ENCODE measurements around the gene EOGT.

Gene EOGT

GRCh38 chr3:69004138-69004537, 9.3 kb downstream of the EOGT start:
- no peak overlapping the region for H3K4me3 ChIP-seq (ENCODE audit: low read length in 2 of 2)
- no peak overlapping the region for H3K4ac ChIP-seq (ENCODE audit: low read length)
- no peak overlapping the region for H3K27ac ChIP-seq (replicated peaks; ENCODE audit: low read length)
- no peak for DNase-seq (ENCODE audit: low spot score)
- H2BK120ac ChIP-seq (ENCODE audit: low read depth, low read length) = no peak overlapping the region
- H3K79me1 ChIP-seq (ENCODE audit: low read depth, low read length) = no peaks in the 10 kb centered on the region
- H3K36me3 ChIP-seq (replicated peaks in 1 of 2; ENCODE audit: control insufficient read depth in 2 of 2, insufficient read depth in 2 of 2, low read length in 2 of 2) = no peaks in the 10 kb centered on the region
- H2AFZ ChIP-seq (ENCODE audit: low read length) = no peak overlapping the region
- no peaks in the 10 kb centered on the region for H3K9me3 ChIP-seq (replicated peaks in 1 of 2; ENCODE audit: control insufficient read depth in 2 of 2, insufficient read depth in 1 of 2, low read depth in 1 of 2, low read length in 2 of 2)
- H2BK15ac ChIP-seq (ENCODE audit: low read length) = no peak overlapping the region
- no peak overlapping the region for H3K14ac ChIP-seq (ENCODE audit: low read length)
- no peak overlapping the region for H2BK5ac ChIP-seq (ENCODE audit: low read length)
- no peaks in the 10 kb centered on the region for H3K27me3 ChIP-seq (ENCODE audit: control insufficient read depth in 3 of 3, insufficient read depth in 3 of 3, low read depth in 1 of 3, low read length in 3 of 3)
- H4K91ac ChIP-seq (ENCODE audit: low read depth, low read length, poor library complexity) = no peak overlapping the region
- H2AK5ac ChIP-seq (ENCODE audit: low read depth, low read length) = no peak overlapping the region
- no peak overlapping the region for H3K9ac ChIP-seq (ENCODE audit: low read depth, low read length, poor library complexity)
- no peak overlapping the region for H3K4me2 ChIP-seq (ENCODE audit: insufficient read depth, low read length, poor library complexity, severe bottlenecking)
- peaks cover 4% of the 10 kb centered on the region in 2 donors for H3K4me1 ChIP-seq (ENCODE audit: control insufficient read depth in 2 of 2, insufficient read depth in 1 of 2, low read depth in 1 of 2, low read length in 2 of 2)
- no peak overlapping the region for H4K8ac ChIP-seq (ENCODE audit: low read depth, low read length)
- H3K18ac ChIP-seq (ENCODE audit: low read length) = no peak overlapping the region
- H3K23ac ChIP-seq (ENCODE audit: low read depth, low read length, poor library complexity) = no peak overlapping the region
- no CpG with 5 or more reads among the region's 9 CpGs for WGBS, 2 donors (ENCODE audit: extremely low coverage in 2 of 2, insufficient read length in 2 of 2, insufficient replicate concordance in 1 of 2)
- no peak overlapping the region for H2BK12ac ChIP-seq (ENCODE audit: low read length)

DNA sequence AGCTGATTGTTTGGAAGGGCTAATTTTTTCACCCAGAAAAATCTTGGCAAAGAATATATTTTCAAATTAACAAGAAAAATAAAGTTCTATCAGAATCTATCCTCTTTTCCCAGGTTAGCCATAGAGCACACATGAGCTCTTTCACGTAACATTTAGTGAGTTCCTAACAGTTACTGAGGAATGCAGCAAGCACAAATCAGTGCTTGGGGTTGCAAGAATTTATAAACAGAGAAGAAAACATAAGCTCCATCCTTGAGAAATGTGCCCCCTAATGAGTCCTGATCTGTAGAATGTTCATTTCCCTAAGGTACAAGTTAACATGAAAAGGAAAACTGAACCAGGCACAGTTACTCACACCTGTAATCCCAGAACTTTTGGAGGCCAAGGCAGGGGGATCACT, 13.9 kb downstream of the EOGT start:
- H3K9me3 ChIP-seq (replicated peaks in 1 of 2; ENCODE audit: control insufficient read depth in 2 of 2, insufficient read depth in 1 of 2, low read depth in 1 of 2, low read length in 2 of 2) = no peaks in the 10 kb centered on the region
- no peak overlapping the region for H2AFZ ChIP-seq (ENCODE audit: low read length)
- no peak overlapping the region for H4K8ac ChIP-seq (ENCODE audit: low read depth, low read length)
- H3K18ac ChIP-seq (ENCODE audit: low read length) = no peak overlapping the region
- WGBS, 2 donors (ENCODE audit: extremely low coverage in 2 of 2, insufficient read length in 2 of 2, insufficient replicate concordance in 1 of 2) = no CpG with 5 or more reads among the region's 1 CpG
- H2BK5ac ChIP-seq (ENCODE audit: low read length) = no peak overlapping the region
- H3K27ac ChIP-seq (replicated peaks; ENCODE audit: low read length) = no peak overlapping the region
- no peak overlapping the region for H3K23ac ChIP-seq (ENCODE audit: low read depth, low read length, poor library complexity)
- H3K4me3 ChIP-seq (ENCODE audit: low read length in 2 of 2) = no peak overlapping the region
- H3K36me3 ChIP-seq (replicated peaks in 1 of 2; ENCODE audit: control insufficient read depth in 2 of 2, insufficient read depth in 2 of 2, low read length in 2 of 2) = no peaks in the 10 kb centered on the region
- H2BK120ac ChIP-seq (ENCODE audit: low read depth, low read length) = no peak overlapping the region
- H4K91ac ChIP-seq (ENCODE audit: low read depth, low read length, poor library complexity) = no peak overlapping the region
- no peak overlapping the region for H2BK15ac ChIP-seq (ENCODE audit: low read length)
- H3K79me1 ChIP-seq (ENCODE audit: low read depth, low read length) = no peaks in the 10 kb centered on the region
- no peak overlapping the region for H3K4ac ChIP-seq (ENCODE audit: low read length)
- H3K4me1 ChIP-seq (ENCODE audit: control insufficient read depth in 2 of 2, insufficient read depth in 1 of 2, low read depth in 1 of 2, low read length in 2 of 2) = no peaks in the 10 kb centered on the region
- no peak overlapping the region for H2BK12ac ChIP-seq (ENCODE audit: low read length)
- H3K14ac ChIP-seq (ENCODE audit: low read length) = no peak overlapping the region
- no peaks in the 10 kb centered on the region for H3K27me3 ChIP-seq (ENCODE audit: control insufficient read depth in 3 of 3, insufficient read depth in 3 of 3, low read depth in 1 of 3, low read length in 3 of 3)
- no peak overlapping the region for H3K9ac ChIP-seq (ENCODE audit: low read depth, low read length, poor library complexity)
- DNase-seq (ENCODE audit: low spot score) = no peak
- no peak overlapping the region for H2AK5ac ChIP-seq (ENCODE audit: low read depth, low read length)
- H3K4me2 ChIP-seq (ENCODE audit: insufficient read depth, low read length, poor library complexity, severe bottlenecking) = no peak overlapping the region

DNA sequence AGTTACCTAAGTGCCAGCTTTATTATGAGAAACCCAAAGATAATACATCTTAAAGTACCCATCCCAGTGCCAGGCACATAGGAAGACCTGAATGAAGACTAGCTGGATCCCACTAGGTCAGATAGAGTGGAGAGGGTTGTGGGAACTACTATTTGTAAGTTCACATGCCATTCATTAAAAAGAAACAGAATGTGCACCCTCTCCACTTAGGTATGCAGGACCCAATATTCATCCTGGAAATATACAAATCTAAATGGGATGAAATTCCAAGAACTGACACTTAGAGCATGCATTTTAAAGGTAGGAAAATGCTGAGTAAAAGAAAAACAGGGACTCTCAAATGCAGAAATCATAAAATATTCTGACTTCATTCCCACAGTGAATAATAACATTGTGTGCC, 14.3 kb downstream of the EOGT start:
- Histone ChIP-seq H3K79me1 (ENCODE audit: low read depth, low read length) (no peaks in the 10 kb centered on the region), H3K9me3 (replicated peaks in 1 of 2; ENCODE audit: control insufficient read depth in 2 of 2, insufficient read depth in 1 of 2, low read depth in 1 of 2, low read length in 2 of 2) (no peaks in the 10 kb centered on the region), H3K9ac (ENCODE audit: low read depth, low read length, poor library complexity) (no peak overlapping the region), H3K4ac (ENCODE audit: low read length) (no peak overlapping the region), H3K4me1 (ENCODE audit: control insufficient read depth in 2 of 2, insufficient read depth in 1 of 2, low read depth in 1 of 2, low read length in 2 of 2) (no peaks in the 10 kb centered on the region), H2BK5ac (ENCODE audit: low read length) (no peak overlapping the region), H3K27ac (replicated peaks; ENCODE audit: low read length) (no peak overlapping the region), H3K18ac (ENCODE audit: low read length) (no peak overlapping the region), H3K14ac (ENCODE audit: low read length) (no peak overlapping the region), H3K4me2 (ENCODE audit: insufficient read depth, low read length, poor library complexity, severe bottlenecking) (no peak overlapping the region), H2BK12ac (ENCODE audit: low read length) (no peak overlapping the region), H3K36me3 (replicated peaks in 1 of 2; ENCODE audit: control insufficient read depth in 2 of 2, insufficient read depth in 2 of 2, low read length in 2 of 2) (no peaks in the 10 kb centered on the region), H4K91ac (ENCODE audit: low read depth, low read length, poor library complexity) (no peak overlapping the region), H3K27me3 (ENCODE audit: control insufficient read depth in 3 of 3, insufficient read depth in 3 of 3, low read depth in 1 of 3, low read length in 3 of 3) (no peaks in the 10 kb centered on the region), H3K23ac (ENCODE audit: low read depth, low read length, poor library complexity) (no peak overlapping the region), H2BK120ac (ENCODE audit: low read depth, low read length) (no peak overlapping the region), H2BK15ac (ENCODE audit: low read length) (no peak overlapping the region), H2AFZ (ENCODE audit: low read length) (no peak overlapping the region), H2AK5ac (ENCODE audit: low read depth, low read length) (no peak overlapping the region), H4K8ac (ENCODE audit: low read depth, low read length) (no peak overlapping the region), H3K4me3 (ENCODE audit: low read length in 2 of 2) (no peak overlapping the region)
- no peak for DNase-seq (ENCODE audit: low spot score)

GRCh38 chr3:68997887-68998286, 15.6 kb downstream of the EOGT start:
- no peaks in the 10 kb centered on the region for H3K27me3 ChIP-seq (ENCODE audit: control insufficient read depth in 3 of 3, insufficient read depth in 3 of 3, low read depth in 1 of 3, low read length in 3 of 3)
- no peak overlapping the region for H3K23ac ChIP-seq (ENCODE audit: low read depth, low read length, poor library complexity)
- no peak overlapping the region for H2BK5ac ChIP-seq (ENCODE audit: low read length)
- H2AK5ac ChIP-seq (ENCODE audit: low read depth, low read length) = no peak overlapping the region
- H3K27ac ChIP-seq (replicated peaks; ENCODE audit: low read length) = no peak overlapping the region
- H2BK120ac ChIP-seq (ENCODE audit: low read depth, low read length) = no peak overlapping the region
- no peak overlapping the region for H3K4me3 ChIP-seq (ENCODE audit: low read length in 2 of 2)
- no peak overlapping the region for H4K8ac ChIP-seq (ENCODE audit: low read depth, low read length)
- H3K9ac ChIP-seq (ENCODE audit: low read depth, low read length, poor library complexity) = no peak overlapping the region
- H3K79me1 ChIP-seq (ENCODE audit: low read depth, low read length) = no peaks in the 10 kb centered on the region
- no peak overlapping the region for H2BK12ac ChIP-seq (ENCODE audit: low read length)
- H3K9me3 ChIP-seq (replicated peaks in 1 of 2; ENCODE audit: control insufficient read depth in 2 of 2, insufficient read depth in 1 of 2, low read depth in 1 of 2, low read length in 2 of 2) = no peaks in the 10 kb centered on the region
- H3K4me2 ChIP-seq (ENCODE audit: insufficient read depth, low read length, poor library complexity, severe bottlenecking) = no peak overlapping the region
- no peak overlapping the region for H3K18ac ChIP-seq (ENCODE audit: low read length)
- no peak overlapping the region for H2AFZ ChIP-seq (ENCODE audit: low read length)
- no CpG with 5 or more reads among the region's 6 CpGs for WGBS, 2 donors (ENCODE audit: extremely low coverage in 2 of 2, insufficient read length in 2 of 2, insufficient replicate concordance in 1 of 2)
- H3K14ac ChIP-seq (ENCODE audit: low read length) = no peak overlapping the region
- H3K4me1 ChIP-seq (ENCODE audit: control insufficient read depth in 2 of 2, insufficient read depth in 1 of 2, low read depth in 1 of 2, low read length in 2 of 2) = no peaks in the 10 kb centered on the region
- no peak overlapping the region for H4K91ac ChIP-seq (ENCODE audit: low read depth, low read length, poor library complexity)
- no peak overlapping the region for H3K4ac ChIP-seq (ENCODE audit: low read length)
- no peak overlapping the region for H2BK15ac ChIP-seq (ENCODE audit: low read length)
- no peaks in the 10 kb centered on the region for H3K36me3 ChIP-seq (replicated peaks in 1 of 2; ENCODE audit: control insufficient read depth in 2 of 2, insufficient read depth in 2 of 2, low read length in 2 of 2)
- no peak for DNase-seq (ENCODE audit: low spot score)
